ENCODE data around the gene HBA1. TPM values are rescaled to one million over a fixed set of nuclear protein-coding genes. Genes with fewer than 3 reads are reported as not detected.
"Not testable (repeated sequence)": the region's sequence is repeated elsewhere in the genome, so short reads cannot be mapped to it uniquely, and the experiment has no call there.

HBA1 gene
- polyA plus RNA-seq, 3 donors: 567 to 842 (median 719) TPM

DNA sequence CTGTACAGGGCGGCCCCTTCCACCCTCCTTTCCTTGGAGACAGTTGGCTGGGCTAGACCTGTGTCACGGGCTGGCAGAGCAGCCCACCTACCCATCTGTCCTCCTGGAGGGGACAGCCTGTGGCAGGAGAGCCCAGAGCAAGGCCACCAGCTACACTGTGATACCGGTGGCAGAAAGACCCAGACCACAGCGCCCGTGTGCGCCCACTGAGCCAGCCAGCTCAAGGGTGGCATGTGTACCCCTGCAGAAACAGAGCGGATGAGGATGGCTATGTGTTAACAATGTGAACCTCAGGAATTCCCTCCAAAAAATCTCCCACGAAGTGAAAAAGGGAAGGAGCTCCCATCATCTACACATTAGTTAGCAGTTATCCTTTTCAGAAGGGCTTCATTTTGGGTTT, 10.8 kb downstream of the HBA1 start:
- DNase-seq: no peak

DNA sequence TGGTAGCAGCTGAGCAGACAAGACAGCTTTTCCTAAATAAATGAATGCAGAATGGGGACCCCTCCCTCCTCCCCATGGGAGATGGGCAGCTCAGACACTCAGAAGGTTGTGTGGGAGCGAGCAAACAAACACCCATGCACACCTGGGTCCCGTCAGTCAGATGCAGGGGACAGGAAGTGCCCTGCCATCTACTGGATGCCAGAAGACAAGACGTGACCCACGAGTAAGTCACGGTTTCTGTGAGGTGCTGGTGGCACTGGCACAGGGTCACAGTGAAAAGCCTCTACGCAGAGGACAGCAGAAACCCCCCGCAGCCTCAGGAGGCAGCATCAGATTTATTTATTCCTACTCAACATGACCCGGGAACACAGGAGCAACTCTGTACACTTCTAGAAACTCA, 12.2 kb downstream of the HBA1 start:
- no peak for DNase-seq

DNA sequence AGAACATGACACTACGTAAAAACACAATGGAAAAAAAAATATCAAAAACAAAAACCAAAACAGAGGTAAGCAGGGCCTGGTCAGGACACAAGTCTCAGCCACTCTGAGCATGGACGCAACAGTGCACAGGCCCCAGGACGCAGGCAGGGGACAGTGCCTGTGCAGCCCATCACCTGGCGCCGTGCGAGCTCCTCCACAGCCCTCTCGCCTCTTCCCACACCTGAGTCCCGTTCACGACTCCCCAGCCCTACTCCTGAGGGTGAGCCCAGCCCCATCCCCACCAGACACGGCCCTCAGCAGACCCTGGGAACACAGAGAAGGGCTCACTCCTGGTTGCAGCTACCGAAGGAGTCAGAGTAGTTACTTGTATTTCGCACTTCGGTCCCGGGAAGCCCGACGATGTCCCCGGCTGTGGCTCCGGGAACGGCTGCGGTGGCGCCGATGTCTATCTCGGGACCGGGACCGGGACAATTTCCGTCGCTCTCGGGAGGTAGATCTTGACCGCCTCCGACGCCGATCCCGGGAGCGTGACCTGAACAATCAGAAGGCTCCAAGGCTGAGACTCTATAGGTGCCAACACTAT, 13.2 kb downstream of the HBA1 start:
- DNase-seq: no peak

DNA sequence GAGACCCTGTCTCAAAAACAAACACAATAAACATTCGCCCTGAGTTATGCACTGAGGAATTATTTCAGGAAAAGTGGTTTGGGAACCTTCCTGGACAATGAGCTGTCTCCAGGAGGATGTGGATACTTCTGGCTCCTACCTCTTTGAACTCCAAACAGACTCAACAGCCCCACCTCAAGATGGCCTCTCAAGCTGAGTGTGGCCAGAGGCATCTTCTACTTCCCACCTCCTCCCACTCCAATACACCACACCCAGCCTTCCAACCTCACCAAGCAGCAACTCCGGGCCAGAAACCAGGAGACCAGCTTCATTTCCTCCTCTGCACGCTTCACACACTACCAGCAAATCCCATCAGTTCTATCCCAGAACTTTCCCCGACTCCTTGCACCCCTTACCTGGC, 15.4 kb downstream of the HBA1 start:
- DNase-seq: no peak

DNA sequence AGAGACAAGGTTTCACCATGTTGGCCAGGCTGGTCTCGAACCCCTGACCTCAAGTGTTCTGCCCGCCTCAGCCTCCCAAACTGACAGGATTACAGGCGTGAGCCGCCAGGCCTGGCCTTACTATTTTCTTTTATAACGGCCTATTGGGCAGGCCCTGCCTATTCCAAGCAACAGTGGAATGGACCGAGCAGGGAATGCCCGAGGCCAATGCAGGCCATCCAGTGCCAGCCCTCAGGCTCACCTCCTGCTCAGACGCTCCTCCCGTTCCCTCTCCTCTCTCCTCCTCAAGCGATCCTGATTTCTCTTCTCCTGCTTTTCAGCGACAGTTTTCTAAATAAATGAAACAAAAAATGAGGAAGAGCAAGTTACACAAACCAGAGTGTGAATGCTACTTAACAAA, 16.2 kb downstream of the HBA1 start:
- DNase-seq: no peak

DNA sequence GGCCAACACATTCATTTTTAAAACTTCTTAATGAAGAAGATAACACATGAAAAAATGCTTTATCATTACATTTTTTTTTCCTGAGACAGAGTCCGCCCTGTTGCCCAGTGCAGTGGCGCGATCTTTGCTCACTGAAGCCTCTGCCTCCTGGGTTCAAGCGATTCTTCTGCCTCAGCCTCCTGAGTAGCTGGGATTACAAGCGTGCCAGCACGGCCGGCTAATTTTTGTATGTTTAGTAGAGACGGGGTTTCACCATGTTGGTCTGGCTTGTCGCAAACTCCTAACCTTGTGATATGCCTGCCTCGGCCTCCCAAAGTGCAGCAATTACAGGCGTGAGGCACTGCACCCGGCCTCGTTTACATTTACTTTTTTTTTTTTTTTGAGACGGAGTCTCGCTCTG, 17.0 kb downstream of the HBA1 start:
- DNase-seq: no peak

DNA sequence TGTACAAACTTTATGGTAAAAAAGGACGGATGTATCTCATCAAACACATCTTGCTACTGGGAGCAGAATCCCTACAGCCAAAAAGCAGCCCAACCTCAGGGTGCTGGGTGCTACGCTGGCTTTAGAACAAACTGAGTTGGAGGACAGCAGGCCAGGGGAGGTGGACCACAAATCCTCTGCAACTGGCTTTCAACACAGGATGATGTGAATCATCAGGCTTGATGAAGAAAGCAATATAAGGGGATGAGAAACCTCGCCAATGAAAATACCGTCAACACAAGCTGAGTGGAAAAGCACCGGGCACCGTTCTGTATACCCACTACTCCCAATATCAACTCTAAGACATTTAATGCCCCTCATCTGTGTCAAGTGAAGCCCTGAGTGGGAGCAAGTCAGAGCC, 18.0 kb downstream of the HBA1 start:
- DNase-seq: no peak

DNA sequence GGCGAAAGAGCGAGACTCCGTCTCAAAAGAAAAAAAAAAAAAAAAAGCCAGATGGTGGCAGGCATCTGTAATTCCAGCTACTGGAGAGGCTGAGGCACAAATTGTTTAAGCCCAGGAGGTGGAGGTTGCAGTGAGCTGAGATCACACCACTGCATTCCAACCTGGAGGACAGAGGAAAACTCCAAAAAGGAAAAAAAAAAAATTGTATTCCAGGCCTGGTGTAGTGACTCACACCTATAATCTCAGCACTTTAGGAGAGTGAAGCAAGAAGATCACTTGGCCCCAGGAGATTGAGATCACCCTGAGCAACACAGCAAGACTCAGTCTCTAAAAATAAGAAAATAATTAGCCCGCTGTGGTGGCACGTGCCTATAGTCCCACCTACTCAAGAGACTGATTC, 23.9 kb downstream of the HBA1 start:
- DNase-seq: no peak

DNA sequence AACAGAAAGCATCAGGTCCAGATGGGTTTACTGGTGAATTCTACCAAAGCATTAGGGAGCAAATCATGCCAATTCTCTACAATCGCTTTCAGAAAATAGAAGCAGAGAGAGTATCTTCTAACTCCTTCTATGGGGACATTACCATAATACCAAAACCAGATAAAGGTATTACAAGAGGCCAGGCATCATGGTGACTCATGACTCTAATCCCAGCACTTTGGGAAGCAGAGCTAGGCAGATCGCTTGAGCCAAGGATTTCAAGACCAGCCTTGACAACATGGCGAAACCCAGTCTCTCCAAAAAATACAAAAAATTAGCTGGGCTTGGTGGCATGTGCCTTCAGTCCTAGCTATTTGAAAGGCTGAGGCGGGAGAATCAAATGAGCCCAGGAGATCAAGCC, 26.8 kb downstream of the HBA1 start:
- no peak for DNase-seq

DNA sequence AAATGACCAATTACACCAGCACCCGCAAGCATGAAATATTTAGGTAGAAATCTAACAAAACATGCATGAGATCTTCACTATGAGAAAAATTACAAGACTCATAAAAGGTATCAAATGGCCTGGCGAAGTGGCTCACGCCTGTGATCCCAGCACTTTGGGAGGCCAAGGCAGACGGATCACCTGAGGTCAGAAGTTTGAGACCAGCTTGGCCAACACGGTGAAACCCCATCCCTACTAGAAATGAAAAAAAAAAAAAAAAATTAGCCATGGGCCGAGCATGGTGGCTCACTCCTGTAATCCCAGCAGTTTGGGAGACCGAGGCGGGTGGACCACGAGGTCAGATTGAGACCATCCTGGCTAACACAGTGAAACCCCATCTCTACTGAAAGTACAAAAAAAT, 27.6 kb downstream of the HBA1 start:
- DNase-seq: not testable (repeated sequence)

DNA sequence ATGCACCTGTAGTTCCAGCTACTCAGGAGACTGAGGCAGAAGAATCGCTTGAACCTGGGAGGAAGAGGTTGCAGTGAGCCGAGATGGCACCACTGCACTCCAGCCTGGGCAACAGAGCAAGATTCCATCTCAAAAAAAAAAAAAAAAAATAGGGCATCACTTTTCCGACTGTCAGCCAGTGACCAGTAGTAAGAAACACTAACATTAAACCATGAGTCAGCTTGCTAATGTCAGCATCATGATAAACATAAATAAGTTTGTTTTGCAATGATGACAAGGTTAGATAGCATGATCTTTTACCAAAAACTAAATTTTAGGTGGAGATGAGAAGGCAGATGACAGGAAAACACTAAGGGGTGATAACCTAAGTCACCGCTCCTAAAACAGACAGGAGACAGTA, 32.9 kb downstream of the HBA1 start:
- not testable (repeated sequence) for DNase-seq

DNA sequence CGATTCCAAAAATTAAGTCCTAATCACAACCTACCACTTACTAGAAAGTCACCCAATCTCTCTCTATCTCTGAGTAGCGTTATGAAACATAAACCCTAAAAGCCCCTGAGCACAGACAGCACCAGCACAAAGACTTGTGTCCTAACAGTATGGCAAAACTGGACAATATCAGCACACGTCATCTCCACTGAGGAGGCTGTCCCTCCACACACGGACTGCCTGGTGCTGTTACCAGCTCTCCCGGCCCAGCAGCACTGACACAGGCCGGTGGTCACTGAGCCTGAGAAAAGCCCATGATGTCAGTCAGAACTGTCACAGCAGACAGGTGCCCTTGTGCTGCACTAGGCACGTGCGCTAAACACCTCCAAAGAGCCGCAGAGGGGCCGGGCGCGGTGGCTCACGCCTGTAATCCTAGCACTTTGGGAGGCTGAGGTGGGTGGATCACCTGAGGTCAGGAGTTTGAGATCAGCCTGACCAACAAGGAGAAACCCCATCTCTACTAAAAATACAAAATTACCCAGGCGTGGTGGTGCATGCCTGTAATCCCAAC, 35.2 kb downstream of the HBA1 start:
- not testable (repeated sequence) for DNase-seq

DNA sequence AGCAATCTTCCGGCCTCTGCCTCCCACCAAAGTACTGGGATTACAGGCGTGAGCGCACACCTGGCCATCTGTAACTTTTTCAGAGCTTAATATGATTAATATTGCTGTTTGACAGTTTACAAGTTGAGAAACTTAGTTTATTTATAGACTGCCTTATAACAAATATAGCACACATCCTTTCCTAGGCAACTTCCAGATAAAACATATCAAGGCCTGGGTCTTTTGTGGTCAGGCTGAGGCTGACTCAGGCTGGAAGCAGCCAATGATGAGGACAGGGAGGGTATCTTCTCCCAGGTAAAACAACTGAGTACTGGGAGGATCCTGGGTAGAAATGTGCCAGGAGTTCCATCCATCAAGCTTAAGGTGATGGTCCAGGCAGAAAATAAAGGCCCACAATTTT, 36.5 kb downstream of the HBA1 start:
- DNase-seq: no peak

DNA sequence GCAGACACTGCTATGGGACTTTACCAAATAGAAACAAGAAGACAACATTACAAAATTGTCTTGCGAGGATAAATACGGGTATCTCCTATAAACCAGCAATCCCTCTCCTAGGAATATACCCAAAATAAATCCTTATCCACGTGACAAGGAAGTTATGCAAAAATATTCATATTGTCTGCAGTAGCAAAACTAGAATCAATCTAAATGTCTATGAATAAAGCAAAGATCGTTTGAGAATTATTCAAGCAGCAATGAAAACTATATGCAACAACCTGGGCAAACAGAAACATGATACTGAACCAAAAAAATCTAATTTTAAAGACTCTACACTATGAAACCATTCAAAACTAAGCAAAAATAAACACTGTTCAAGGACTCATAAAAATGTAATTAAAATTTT, 43.5 kb downstream of the HBA1 start:
- no peak for DNase-seq

Other genes starting within 250 kb of the HBA1 start
- 10 to 100 TPM; 12.3 to 13.6 (median 13.5) TPM for gene POLR3K, start 123.1 kb upstream of the HBA1 start, polyA plus RNA-seq (ENCODE audit: insufficient read length in 3 of 3)
- gene SNRNP25, start 122.9 kb upstream of the HBA1 start, polyA plus RNA-seq (ENCODE audit: insufficient read length in 3 of 3): 10 to 100 TPM; 43.0 to 46.0 (median 44.3) TPM
- 10 to 100 TPM; 25.3 to 30.4 (median 29.9) TPM for gene RHBDF1, start 104.0 kb upstream of the HBA1 start, polyA plus RNA-seq (ENCODE audit: insufficient read length in 3 of 3)
- 10 to 100 TPM; 26.9 to 32.2 (median 31.5) TPM for gene MPG, start 98.5 kb upstream of the HBA1 start, polyA plus RNA-seq (ENCODE audit: insufficient read length in 3 of 3)
- 10 to 100 TPM; 30.9 to 38.4 (median 36.7) TPM for gene NPRL3, start 38.0 kb upstream of the HBA1 start, polyA plus RNA-seq (ENCODE audit: insufficient read length in 3 of 3)
- gene HBZ, start 24.0 kb upstream of the HBA1 start, polyA plus RNA-seq (ENCODE audit: insufficient read length in 3 of 3): 1 to 10 TPM; 1.8 to 3.1 (median 2.4) TPM
- gene HBM, start 10.7 kb upstream of the HBA1 start, polyA plus RNA-seq (ENCODE audit: insufficient read length in 3 of 3): 1 to 10 TPM; 3.2 to 5.6 (median 4.8) TPM
- gene HBA2, start 3.8 kb upstream of the HBA1 start, polyA plus RNA-seq (ENCODE audit: insufficient read length in 3 of 3): 1,000 to 10,000 TPM in 2 of 3 donors, 100 to 1,000 TPM in 1; 753 to 1,397 (median 1,145) TPM
- 1 to 10 TPM in 1 of 3 donors, under 1 TPM in 2; 0.73 to 1.2 (median 0.75) TPM for gene HBQ1, start 3.8 kb downstream of the HBA1 start, polyA plus RNA-seq (ENCODE audit: insufficient read length in 3 of 3)
- gene LUC7L, start 52.8 kb downstream of the HBA1 start, polyA plus RNA-seq (ENCODE audit: insufficient read length in 3 of 3): 100 to 1,000 TPM; 116 to 159 (median 151) TPM
- 10 to 100 TPM; 85.7 to 90.9 (median 87.4) TPM for gene FAM234A, start 58.1 kb downstream of the HBA1 start, polyA plus RNA-seq (ENCODE audit: insufficient read length in 3 of 3)
- 1 to 10 TPM; 1.8 to 2.8 (median 1.9) TPM for gene RGS11, start 99.3 kb downstream of the HBA1 start, polyA plus RNA-seq (ENCODE audit: insufficient read length in 3 of 3)
- gene ARHGDIG, start 103.9 kb downstream of the HBA1 start, polyA plus RNA-seq (ENCODE audit: insufficient read length in 3 of 3): 1 to 10 TPM; 1.2 to 5.6 (median 4.2) TPM
- gene PDIA2, start 106.5 kb downstream of the HBA1 start, polyA plus RNA-seq (ENCODE audit: insufficient read length in 3 of 3): 1 to 10 TPM in 2 of 3 donors, under 1 TPM in 1; 0.58 to 2.4 (median 1.4) TPM
- gene AXIN1, start 176.0 kb downstream of the HBA1 start, polyA plus RNA-seq (ENCODE audit: insufficient read length in 3 of 3): 10 to 100 TPM; 21.9 to 22.9 (median 22.7) TPM
- gene MRPL28, start 193.9 kb downstream of the HBA1 start, polyA plus RNA-seq (ENCODE audit: insufficient read length in 3 of 3): 10 to 100 TPM; 66.6 to 94.3 (median 88.1) TPM
- 10 to 100 TPM; 59.4 to 76.2 (median 65.6) TPM for gene PGAP6, start 205.3 kb downstream of the HBA1 start, polyA plus RNA-seq (ENCODE audit: insufficient read length in 3 of 3)
- gene NME4, start 220.5 kb downstream of the HBA1 start, polyA plus RNA-seq (ENCODE audit: insufficient read length in 3 of 3): 100 to 1,000 TPM; 120 to 161 (median 140) TPM
- gene DECR2, start 225.2 kb downstream of the HBA1 start, polyA plus RNA-seq (ENCODE audit: insufficient read length in 3 of 3): 10 to 100 TPM; 19.6 to 47.3 (median 33.7) TPM
- 100 to 1,000 TPM; 100 to 155 (median 149) TPM for gene RAB11FIP3, start 249.0 kb downstream of the HBA1 start, polyA plus RNA-seq (ENCODE audit: insufficient read length in 3 of 3)